ENCODE results near the gene PRKCB. TPM values are rescaled to one million over a fixed set of nuclear protein-coding genes. Genes with fewer than 3 reads are reported as not detected.

PRKCB gene
- polyA plus RNA-seq, 2 of the 4 experiments (the other 2 are of a cell fraction): 0.09 to 0.22 TPM

DNA sequence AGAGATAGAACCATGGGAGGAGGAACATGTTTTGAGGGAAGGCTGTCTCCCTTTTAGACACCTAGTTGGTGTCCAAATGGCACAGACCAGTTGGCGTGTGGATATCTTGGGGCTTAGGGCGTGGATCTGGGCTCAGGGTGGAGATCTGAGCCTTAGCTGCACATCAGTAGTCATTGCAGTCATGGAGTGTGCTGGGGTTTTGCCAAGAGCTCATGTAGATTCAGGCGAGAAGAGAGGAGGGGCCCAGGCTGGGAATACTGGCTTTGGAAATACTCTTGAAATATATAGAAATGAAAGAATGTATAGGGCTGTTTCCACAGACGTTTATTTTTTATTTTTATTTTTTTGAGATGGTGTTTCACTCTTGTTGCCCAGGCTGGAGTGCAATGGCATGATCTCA is 92.0 kb downstream of the PRKCB start:
- ATAC-seq: no peak
- Histone ChIP-seq H3K27ac (no peak overlapping the region), H3K4me3 (no peak overlapping the region), H3K4me2 (no peak overlapping the region), H3K4me1 (no peaks in the 10 kb centered on the region), H3K9me3 (no peaks in the 10 kb centered on the region)
- WGBS (ENCODE audit: missing lambda C conversion rate): 6% methylated on average over 4 of the region's 4 CpGs
- DNase-seq (ENCODE audit: low read depth in 1 of 2, low spot score in 1 of 2): no peak
- POLR2A ChIA-PET: no interaction called here
- no peak for FAIRE-seq
- TF ChIP-seq ESRRA (IDR thresholded peaks at IDR 0.05; ENCODE audit: borderline replicate concordance, low read length) (no peak), ZC3H11A (IDR thresholded peaks at IDR 0.05) (no peak), KDM1A (IDR thresholded peaks at IDR 0.05; ENCODE audit: low read depth) (no peak), NPAS2 (CRISPR knock-in tag; IDR thresholded peaks at IDR 0.05; ENCODE audit: borderline replicate concordance) (no peak), JUN (IDR thresholded peaks at IDR 0.05) (no peak), FOSL2 (IDR thresholded peaks at IDR 0.05) (no peak), FOSL2 (CRISPR knock-in tag; IDR thresholded peaks at IDR 0.05) (no peak), KDM5A (IDR thresholded peaks at IDR 0.05) (no peak), POLR2A (IDR thresholded peaks at IDR 0.05; ENCODE audit: low read length) (no peak), ZFP36 (IDR thresholded peaks at IDR 0.05; ENCODE audit: borderline replicate concordance, partially characterized antibody) (no peak), ZNF302 (CRISPR knock-in tag; IDR thresholded peaks at IDR 0.05) (no peak), FOSB (CRISPR knock-in tag; IDR thresholded peaks at IDR 0.05) (no peak), CTCF (IDR thresholded peaks at IDR 0.05) (no peak), TP53 (CRISPR knock-in tag; IDR thresholded peaks at IDR 0.05) (no peak)
- CTCF ChIA-PET: no interaction called here

GRCh38 chr16:23929237-23929636 is 93.5 kb downstream of the PRKCB start:
- ChIA-PET POLR2A (no interaction called here), CTCF (no interaction called here)
- Histone ChIP-seq H3K4me1 (no peaks in the 10 kb centered on the region), H3K4me3 (no peak overlapping the region), H3K4me2 (no peak overlapping the region), H3K9me3 (no peaks in the 10 kb centered on the region), H3K27ac (no peak overlapping the region)
- FAIRE-seq (no peak), ATAC-seq (no peak), DNase-seq (ENCODE audit: low read depth in 1 of 2, low spot score in 1 of 2) (no peak)
- no peak for TF ChIP-seq MAFK (IDR thresholded peaks at IDR 0.05; ENCODE audit: partially characterized antibody)
- no peak for TF ChIP-seq ZFP36 (IDR thresholded peaks at IDR 0.05; ENCODE audit: borderline replicate concordance, partially characterized antibody)
- no peak for TF ChIP-seq HEYL (CRISPR knock-in tag; IDR thresholded peaks at IDR 0.05)
- no peak for TF ChIP-seq SMC3 (IDR thresholded peaks at IDR 0.05)
- TF ChIP-seq GATA3 (IDR thresholded peaks at IDR 0.05; ENCODE audit: borderline replicate concordance): no peak
- WGBS (ENCODE audit: missing lambda C conversion rate): 69% methylated on average over 4 of the region's 4 CpGs

GRCh38 chr16:23929856-23930255 is 94.1 kb downstream of the PRKCB start:
- Histone ChIP-seq H3K4me3 (no peak overlapping the region), H3K9me3 (no peaks in the 10 kb centered on the region), H3K4me1 (no peaks in the 10 kb centered on the region), H3K27ac (no peak overlapping the region), H3K4me2 (no peak overlapping the region)
- FAIRE-seq (no peak), ATAC-seq (no peak), DNase-seq (ENCODE audit: low read depth in 1 of 2, low spot score in 1 of 2) (no peak)
- ChIA-PET POLR2A (no interaction called here), CTCF (no interaction called here)
- WGBS (ENCODE audit: missing lambda C conversion rate): 17% methylated on average over 5 of the region's 5 CpGs
- TF ChIP-seq HOXB13 (CRISPR knock-in tag; IDR thresholded peaks at IDR 0.05; ENCODE audit: low read depth) (no peak), PHF8 (IDR thresholded peaks at IDR 0.05; ENCODE audit: borderline replicate concordance, low read depth) (no peak), EHF (CRISPR knock-in tag; IDR thresholded peaks at IDR 0.05) (no peak), SREBF2 (IDR thresholded peaks at IDR 0.05) (no peak), ZC3H11A (IDR thresholded peaks at IDR 0.05) (no peak), NFE2L2 (conservative IDR thresholded peaks at IDR 0.05; ENCODE audit: low read length) (no peak), FOSL2 (IDR thresholded peaks at IDR 0.05) (no peak), FOSL2 (CRISPR knock-in tag; IDR thresholded peaks at IDR 0.05) (no peak), EP300 (IDR thresholded peaks at IDR 0.05) (no peak), GATA3 (IDR thresholded peaks at IDR 0.05; ENCODE audit: borderline replicate concordance) (no peak), FOSB (CRISPR knock-in tag; IDR thresholded peaks at IDR 0.05) (no peak), CHD2 (IDR thresholded peaks at IDR 0.05; ENCODE audit: low read length, partially characterized antibody) (no peak), RCOR1 (IDR thresholded peaks at IDR 0.05; ENCODE audit: low read depth, low read length) (no peak), JUN (IDR thresholded peaks at IDR 0.05) (no peak), POLR2AphosphoS2 (conservative IDR thresholded peaks at IDR 0.05; ENCODE audit: low read length) (no peak), HEYL (CRISPR knock-in tag; IDR thresholded peaks at IDR 0.05) (no peak)
- TF ChIP-seq, protein P1, sequence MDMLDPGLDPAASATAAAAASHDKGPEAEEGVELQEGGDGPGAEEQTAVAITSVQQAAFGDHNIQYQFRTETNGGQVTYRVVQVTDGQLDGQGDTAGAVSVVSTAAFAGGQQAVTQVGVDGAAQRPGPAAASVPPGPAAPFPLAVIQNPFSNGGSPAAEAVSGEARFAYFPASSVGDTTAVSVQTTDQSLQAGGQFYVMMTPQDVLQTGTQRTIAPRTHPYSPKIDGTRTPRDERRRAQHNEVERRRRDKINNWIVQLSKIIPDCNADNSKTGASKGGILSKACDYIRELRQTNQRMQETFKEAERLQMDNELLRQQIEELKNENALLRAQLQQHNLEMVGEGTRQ (IDR thresholded peaks at IDR 0.05): no peak

All from A549 (cell line).